Inferior parietal cortex (tissue), 1 donor: ENCODE results near the gene ITFG1.

Source experiments
- DNase-seq: peaks from one replicate; pipeline ENCODE4 v3.0.0-alpha.2; 2016; ENCODE audit errors: extremely low spot score

The ITFG1 gene

DNA sequence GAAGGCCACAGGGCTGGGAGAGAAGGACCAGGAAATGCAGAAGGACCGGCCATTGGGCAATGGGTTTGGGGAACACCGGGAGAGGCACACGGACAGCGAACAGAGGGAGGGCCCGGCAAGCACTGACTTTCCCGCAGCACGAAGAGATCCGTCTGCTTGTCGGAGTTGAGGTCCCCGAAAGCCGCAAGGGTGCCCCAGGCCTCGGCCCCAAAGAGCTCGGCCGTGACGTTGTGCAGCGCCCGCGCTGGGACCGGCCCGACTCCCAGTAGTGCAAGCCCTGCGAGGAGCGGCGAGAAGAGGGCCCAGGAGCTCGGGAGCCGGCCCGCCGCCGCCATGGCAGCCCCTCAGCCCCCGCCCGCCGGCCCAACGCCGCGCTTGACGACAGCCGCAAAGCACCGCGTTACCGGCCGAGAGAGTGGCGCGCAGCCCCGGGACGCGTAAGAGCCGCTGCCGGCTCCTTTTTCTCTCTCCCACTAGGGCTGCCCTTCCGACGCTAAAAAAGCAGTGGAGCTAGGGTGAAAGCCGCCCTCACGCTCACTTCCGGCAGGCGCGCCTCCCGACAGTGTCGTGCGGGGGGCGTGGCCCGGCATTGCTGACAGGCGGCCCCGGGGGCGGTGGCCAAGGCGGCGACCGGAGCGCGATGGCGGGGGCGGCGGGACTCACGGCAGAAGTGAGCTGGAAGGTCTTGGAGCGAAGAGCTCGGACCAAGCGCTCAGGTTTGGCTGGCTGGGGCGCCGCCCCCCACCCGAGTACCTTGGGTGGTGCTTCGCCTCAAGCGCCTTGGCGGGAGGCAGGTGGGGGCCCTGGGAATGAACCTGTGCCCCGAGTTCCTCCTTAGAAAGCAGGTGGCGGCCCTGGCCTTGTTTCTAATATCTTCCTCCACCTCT lies at the start of gene ITFG1, which contains the start of gene PHKB:
ITFG1 (minus strand) TSS at position 353 of the 887 bp plus-strand sequence; CDS start at position 335, 18 bp downstream.
PHKB (plus strand) TSS at position 621 of the 887 bp plus-strand sequence; CDS start at position 641, 20 bp downstream.
- peak; percentile 88 for DNase-seq

DNA sequence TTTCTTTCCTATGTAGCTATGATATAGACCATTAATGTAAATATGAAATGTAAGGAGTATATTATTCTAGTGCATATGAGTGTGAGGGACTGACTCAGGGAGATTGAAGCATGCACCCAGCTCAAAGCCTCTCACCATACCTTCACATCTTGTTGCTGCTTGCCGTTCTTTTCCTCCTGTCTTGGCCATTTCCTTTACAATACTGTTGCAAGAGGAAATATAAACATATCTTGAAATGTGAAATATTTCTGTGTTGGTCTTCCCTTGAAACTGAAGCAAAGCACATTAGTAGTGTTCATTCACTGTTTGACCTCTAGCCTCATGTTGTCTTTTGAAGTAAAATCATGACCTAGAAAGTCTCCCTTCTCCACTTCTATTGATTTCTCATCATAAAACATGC lies 46.8 kb upstream of the ITFG1 start:
- no peak for DNase-seq

DNA sequence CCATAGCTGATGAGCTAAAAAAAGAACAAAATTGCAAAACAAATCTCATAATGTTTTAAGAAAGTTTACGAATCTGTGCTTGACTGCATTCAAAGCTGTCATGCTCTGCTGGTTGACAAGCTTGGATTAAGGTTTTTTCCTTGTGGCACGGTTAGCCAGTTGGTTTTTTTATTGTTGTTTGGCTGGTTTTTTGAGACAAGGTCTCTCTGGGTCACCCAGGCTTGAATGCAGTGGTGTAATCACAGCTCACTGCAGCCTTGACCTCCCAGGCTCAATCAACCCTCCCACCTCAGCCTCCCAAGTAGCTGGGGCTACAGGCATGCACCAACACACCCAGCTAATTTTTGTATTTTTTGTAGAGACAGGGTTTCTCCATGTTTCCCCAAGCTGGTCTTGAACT lies 45.9 kb upstream of the ITFG1 start:
- DNase-seq, result no peak

DNA sequence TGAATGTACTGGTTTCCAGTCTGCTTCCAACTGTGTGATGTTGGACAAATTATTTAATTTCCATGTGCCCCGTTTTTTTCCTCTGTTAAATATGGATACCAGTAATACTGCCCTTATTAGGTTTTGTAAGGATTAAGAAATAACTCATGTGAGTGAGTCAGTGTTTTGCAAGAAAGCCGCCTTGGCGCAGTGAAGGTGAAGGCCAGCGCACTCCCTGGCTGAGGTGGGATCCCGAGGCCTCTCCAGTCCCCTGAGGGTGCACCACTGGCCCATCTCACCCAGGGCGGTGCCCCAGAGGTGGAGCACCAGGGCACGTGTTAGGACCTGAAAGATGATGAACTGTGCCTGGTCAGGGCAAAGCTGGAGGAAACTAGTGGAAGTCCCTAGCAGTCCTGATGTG lies 43.7 kb upstream of the ITFG1 start:
- no peak for DNase-seq

- DNase-seq, result no peak
Observed at GRCh38 chr16:47503936-47504335, 43.1 kb upstream of the ITFG1 start.

DNA sequence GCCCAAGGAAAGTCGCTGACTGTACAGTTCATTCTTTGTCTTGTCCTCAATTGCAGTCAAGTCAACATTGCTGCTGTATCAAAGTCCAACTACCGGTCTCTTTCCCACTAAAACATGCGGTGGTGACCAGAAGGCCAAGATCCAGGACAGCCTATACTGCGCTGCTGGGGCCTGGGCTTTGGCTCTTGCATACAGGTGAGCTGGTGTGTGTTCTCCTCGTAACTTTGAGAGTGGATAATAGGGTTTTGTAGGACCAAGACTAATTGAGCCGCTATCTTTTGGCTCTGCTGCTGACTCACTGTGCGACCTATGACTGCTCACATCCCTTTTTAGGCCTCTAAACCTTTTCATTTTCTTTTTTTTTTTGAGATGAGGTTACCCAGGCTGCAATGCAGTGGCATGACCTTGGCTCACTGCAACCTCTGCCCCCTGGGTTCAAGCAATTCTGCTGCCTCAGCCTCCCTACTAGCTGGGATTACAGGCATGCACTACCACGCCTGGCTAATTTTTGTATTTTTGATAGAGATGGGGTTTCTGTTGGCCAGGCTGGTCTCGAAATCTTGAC lies 38.9 kb upstream of the ITFG1 start:
- DNase-seq, result no peak

DNA sequence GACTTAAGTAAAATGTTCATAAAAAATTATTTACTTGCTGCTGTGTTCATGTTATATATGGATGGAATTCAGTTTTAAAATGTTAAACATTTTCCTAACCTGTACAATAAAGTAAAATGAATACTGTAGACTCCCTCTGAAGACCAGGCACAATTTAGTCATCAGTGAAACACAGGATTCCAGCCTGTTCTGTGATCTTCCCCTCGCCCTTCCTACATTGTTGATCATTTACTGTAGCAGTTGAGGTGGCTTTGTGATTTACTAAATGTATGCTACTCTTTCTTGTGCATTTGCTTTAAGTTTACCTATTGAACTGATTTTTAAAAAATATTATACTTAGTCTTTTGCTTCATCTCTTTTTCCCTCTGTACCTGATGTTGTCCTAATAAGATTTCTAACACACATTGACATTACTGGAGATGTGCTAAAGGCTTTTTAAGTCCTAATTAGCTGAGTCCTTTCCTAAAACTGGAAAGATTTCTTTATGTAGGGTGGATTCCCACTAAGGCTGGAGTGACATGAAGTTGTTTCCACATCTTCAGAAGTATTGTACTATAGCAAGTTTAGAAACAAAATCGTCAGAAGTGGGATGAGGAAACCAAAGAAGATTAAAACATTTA lies 38.3 kb upstream of the ITFG1 start:
- no peak for DNase-seq

DNA sequence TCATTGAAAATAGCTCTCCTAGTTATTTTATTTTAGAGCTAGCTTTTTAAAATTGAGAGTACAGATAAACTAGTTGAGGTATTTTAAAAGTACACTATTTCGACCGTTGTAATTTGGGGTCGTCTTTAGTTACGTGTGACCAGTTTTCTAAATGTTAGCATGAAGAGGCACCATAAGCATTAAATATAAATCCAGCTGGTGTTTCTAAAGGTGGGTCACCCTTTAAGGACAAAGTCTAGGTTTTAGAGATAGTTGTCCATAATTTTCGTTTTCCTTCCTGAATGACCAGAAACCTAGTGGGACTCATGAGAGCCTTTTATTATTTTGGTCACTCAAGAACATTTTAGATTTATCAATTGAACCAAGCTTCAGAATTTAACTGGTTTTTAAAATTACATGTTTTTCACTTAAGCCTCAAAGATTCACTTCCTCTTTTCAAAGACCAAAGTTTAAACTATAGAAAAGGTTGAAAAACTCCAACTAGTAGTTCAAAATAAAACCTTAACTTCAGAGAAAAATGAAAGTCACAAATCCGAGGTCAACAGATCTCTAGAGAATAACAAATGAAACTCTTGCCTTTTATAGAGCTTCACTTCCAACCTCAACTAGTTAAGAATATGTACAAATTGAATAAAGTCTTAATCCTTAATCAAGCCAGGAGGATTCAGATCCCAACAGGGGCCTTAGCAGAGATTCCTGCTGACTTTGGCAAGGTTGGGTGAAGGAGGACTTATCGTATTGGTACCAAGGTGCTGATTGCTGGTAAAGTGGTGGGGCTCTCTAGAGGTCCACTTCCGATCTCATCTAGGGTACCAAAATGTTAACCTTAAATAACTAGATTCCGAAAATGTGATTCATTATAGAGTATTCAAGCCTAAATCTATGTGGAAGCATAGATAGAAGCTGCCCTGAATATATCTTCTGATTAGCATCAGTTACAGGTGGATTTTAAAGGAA lies 32.8 kb upstream of the ITFG1 start:
- DNase-seq, result no peak

DNA sequence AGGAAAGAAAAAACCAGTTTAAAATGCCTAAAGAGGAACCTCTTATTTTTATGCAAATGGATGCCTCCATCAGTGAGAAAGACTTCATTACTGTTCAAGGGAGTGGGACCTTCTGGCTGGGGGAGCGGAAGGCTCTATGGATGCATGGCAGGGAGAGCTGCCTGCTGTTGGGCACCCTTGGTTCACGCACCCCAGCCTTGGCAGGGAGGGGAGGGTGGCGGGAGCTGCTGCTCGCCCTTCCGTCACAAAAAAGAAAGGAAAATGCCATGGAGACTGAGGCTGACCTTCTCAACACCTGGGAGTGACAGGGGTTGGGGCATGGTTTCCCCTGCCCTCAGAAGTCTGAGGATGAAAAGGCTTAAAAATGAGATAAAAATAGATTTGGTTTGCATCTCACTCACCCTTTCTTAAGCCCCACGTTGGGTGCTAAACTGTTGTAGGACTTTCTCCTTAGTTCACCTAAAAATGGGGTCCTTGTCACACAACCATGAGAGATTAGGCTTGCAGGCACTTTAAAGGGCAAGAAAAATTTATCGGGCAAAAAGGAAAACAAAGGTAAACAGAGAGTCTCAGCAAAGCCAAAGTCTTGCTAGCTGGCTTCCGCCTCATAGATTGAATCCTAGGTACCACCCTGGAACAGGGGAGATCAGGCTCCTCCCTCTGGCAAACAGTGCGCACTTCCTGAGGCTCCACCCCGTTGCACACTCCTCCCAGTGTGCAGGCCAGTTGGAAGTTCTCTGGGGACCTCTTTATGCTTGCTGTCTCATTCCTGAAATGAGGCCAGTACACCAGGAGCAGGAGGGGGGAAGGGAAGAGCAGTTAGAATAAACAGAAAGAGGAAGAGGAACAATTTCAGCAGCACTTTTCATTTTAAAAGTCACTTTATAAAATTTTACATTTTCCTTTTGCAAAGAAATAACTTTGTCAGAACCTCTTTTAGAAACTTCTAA lies 31.8 kb upstream of the ITFG1 start:
- DNase-seq, result peak; percentile 47

DNA sequence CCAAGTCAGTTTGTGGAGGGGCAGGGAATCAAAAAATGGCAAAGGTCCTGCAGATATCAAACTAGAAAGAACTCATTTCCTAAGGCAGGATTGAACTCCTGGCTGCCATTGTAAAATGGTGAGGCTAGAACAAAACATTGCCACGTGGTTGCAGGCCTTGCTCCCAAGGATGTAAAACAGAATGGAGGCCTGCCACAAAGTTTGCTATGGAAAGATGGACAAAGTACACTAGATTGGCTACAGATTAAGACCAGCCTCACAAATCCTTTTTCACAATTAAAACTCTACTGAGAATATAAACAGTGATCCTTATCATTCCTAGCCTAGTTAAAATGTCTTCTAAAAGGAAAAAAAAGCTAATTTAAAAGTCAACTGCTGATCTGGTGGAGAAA lies 31.2 kb upstream of the ITFG1 start:
- DNase-seq, result no peak

DNA sequence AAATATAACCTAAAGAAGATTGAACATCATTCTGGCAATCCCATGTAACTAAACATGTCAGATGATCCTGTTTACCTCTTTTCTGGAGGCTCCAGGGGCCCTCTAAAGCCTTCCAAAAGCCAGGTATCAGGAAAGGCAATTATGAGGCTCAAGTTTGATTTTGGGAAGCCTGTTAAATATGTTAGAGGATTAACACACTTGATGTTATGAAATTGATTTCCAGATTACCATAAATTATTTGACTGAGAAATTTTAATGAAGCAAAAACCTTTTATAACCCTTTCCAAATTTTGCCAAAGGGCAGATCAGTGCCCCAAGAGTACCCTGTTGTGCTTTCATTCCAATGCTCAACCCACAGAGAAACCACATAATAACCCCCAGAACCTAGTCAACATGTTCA lies 29.6 kb upstream of the ITFG1 start:
- no peak for DNase-seq

DNA sequence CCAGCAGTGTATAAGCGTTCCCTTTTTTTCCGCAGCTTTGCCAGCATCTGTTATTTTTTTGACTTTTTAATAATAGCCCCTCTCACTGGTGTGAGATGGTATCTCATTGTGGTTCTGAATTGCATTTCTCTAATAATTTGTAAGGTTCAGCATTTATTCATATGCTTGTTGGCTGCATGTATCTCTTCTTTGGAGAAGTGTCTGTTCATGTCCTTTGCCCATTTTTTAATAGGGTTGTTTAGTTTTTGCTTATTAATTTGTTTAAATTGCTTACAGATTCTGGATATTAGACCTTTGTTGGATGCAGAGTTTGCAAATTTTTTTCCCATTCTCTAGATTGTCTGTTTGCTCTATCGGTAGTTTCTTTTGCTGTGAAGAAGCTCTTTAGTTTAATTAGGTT lies 27.2 kb upstream of the ITFG1 start:
- DNase-seq, result no peak

DNA sequence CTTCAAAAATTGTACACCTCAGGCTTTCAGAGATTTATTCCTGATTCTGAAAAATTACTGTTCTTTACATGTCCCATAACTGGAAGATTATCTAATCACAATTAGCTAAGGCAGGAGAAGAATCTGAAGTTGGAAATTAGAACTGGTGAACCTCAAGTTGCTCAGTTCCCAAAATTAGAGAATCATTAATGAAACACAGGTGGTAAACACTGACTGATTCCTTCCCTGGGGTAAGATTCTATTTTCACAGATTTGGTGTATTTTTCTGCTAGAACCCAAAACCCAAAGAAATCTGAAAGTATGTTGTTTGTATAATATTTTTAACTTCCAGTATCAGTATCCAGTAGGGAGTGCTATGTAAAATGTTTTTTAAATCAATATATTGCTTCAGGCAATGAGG lies 26.0 kb upstream of the ITFG1 start:
- DNase-seq, result no peak

GRCh38 chr16:47483616-47484015 lies 22.8 kb upstream of the ITFG1 start:
- DNase-seq, result no peak

DNA sequence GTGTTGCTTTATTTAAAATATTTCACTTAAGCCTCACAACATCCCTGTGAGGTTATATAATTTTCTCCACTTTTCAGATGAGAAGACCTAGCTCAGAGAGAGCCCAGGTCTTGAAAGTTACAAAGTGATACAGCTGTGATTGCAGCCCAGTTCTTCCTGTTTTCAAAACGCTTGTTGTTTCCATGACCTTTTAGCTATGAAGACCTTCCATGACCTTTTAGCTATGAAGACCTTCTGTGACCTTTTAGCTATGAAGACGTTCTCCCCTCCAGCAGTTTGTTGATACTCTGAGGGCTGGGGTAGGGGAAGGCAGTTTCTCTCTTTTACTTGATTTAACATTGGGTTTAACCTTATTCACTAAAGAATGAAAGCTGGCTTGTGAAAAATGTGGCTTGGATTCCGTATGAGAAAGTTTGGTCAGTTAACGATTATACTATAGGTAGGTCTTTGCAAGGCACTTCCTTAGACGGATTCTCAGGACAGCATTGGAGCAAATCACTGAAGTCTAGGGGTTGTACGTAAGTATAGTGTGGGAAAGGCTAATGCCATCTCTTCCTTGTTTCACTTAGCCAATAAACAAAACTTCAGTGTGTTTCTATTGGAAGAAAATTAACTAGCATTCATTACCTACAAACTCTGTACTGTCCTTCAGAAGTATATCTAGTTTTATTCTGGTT lies 21.0 kb upstream of the ITFG1 start:
- no peak for DNase-seq

DNA sequence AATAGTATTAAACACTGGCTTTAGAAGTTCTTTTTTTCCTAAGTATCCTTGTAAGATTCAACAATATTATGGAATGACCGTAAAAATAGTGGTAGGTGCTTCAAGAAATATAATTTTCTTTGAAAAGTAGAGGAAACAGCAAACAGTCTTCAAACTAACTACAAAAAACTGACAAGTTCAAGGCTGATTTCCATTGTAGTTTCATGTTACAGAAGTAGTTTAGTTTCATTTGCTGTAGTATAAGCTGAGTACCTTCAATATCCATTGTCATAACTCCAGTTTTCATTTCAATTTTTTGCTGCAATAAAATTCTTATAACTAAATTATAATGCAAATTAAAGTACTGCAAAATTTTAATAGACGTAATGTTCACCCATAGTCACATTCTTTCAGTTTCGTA lies 19.5 kb upstream of the ITFG1 start:
- DNase-seq, result no peak

DNA sequence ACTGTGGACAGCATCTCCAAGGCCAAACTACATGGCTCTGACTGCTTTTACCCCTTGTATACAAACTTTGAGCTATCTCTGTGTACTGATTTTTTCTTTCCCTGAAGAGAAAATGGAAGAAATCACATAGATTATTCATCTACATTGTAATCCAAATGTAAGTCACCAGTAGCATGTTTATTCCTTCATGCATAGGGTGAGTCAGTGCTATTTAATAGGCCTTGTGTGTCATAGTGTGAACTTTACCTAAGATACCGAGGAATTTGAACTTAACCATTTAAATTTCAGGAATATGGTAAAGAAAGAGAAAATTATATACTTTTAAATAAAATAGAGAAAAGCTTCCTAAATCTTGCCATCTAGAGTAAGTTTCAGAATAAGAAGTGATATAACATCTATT lies 16.8 kb upstream of the ITFG1 start:
- DNase-seq, result no peak

DNA sequence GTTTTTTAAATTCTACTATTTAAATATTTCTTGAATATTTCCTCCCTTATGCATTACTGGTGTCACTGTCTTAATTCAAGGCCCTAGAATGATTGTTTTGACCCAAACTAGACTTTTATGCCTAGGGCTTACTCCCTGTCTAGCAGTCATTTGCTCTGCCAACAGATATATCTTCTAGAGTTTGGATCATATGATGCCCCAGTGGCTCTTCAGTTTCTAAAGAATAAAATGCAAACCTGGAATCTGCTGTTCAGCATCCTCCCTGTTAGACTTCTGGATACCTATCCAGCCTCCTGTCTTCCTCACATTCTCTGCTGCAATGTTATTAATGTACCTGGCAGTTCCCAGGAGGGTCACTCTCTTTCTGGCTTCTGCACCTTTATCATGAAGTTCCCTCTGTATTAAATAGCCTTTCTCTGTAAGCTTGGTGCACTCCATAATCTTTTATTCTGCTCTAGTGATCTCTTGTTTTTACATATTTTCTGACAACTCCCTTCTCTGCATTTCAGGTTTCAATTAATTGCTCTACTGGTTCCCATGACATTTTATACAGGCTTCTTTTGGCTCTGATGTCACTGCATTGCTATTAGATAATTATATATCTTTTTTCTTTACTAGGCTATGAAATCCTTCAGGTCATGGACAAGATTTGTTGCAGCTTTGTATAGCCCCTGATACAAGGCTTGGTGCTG lies 15.9 kb upstream of the ITFG1 start:
- DNase-seq, result no peak

- no peak for DNase-seq
Observed at GRCh38 chr16:47475786-47476185, 14.9 kb upstream of the ITFG1 start.
